WTC11 (cell line): Measurements from ENCODE around the gene KRT80. TPM values are rescaled to one million over a fixed set of nuclear protein-coding genes. Genes with fewer than 3 reads are reported as not detected.

Experiments
- ATAC-seq: fragments of 200-7000 bp; cut with Tn5 transposase; 2 replicates; pipeline ENCODE4 v1.10.0; 2021; ENCODE audit warnings: mild to moderate bottlenecking, moderate library complexity
- CTCF ChIA-PET: fragments of 300-600 bp; sonication (Branson Sonifier 250); formaldehyde crosslinking; loops from one replicate; lab custom pipeline; 2021; ENCODE audit warnings: antibody characterized with exemption; lab: Charles Lee
- POLR2A ChIA-PET: fragments of 350-600 bp; sonication (Branson Sonifier 250); formaldehyde crosslinking; loops from one replicate; lab custom pipeline; 2021; ENCODE audit warnings: antibody characterized with exemption; lab: Charles Lee
- DNase-seq: peaks from one replicate; pipeline ENCODE4 v3.0.0; 2021; ENCODE audit warnings: low spot score
- H3K27ac Mint-ChIP-seq: 2 replicates; pipeline ENCODE4 v1.8.0; 2021; ENCODE audit warnings: mixed read lengths
- H3K27me3 Mint-ChIP-seq: 2 replicates; pipeline ENCODE4 v1.8.0; 2021; ENCODE audit warnings: low read depth, mild to moderate bottlenecking, moderate library complexity, mixed read lengths
- H3K36me3 Mint-ChIP-seq: 2 replicates; pipeline ENCODE4 v1.8.0; 2021; ENCODE audit warnings: mixed read lengths
- H3K4me1 Mint-ChIP-seq: 2 replicates; pipeline ENCODE4 v1.8.0; 2022; ENCODE audit warnings: mixed read lengths
- H3K4me3 Mint-ChIP-seq: 2 replicates; pipeline ENCODE4 v1.8.0; 2021; ENCODE audit warnings: mild to moderate bottlenecking, moderate library complexity, mixed read lengths
- H3K9me3 Mint-ChIP-seq: 2 replicates; pipeline ENCODE4 v1.8.0; 2021; ENCODE audit warnings: mixed read lengths
- CBFB ChIP-seq: sonication (generic); formaldehyde crosslinking; IDR thresholded peaks from 2 replicates; pipeline ENCODE4 v1.8.1; 2022; ENCODE audit warnings: mild to moderate bottlenecking, low read depth, missing genetic modification reagents
- FOXP1 ChIP-seq: sonication (generic); formaldehyde crosslinking; IDR thresholded peaks from 2 replicates; pipeline ENCODE4 v1.8.0; 2022; ENCODE audit warnings: missing genetic modification reagents, mild to moderate bottlenecking, moderate library complexity, borderline replicate concordance
- GABPB1 ChIP-seq: sonication (generic); formaldehyde crosslinking; IDR thresholded peaks from 2 replicates; pipeline ENCODE4 v1.8.1; 2023; ENCODE audit warnings: mild to moderate bottlenecking, missing genetic modification reagents
- GTF2I ChIP-seq: fragments of 250-450 bp; sonication (Bioruptor Pico); conservative IDR thresholded peaks from 2 replicates; pipeline ENCODE4 v1.4.0; 2021; ENCODE audit warnings: mild to moderate bottlenecking
- HMGA2 ChIP-seq: fragments of 250-450 bp; sonication (Bioruptor Pico); IDR thresholded peaks from 2 replicates; pipeline ENCODE4 v1.4.0; 2021; ENCODE audit warnings: mild to moderate bottlenecking, moderate library complexity
- IRF2 ChIP-seq: sonication (generic); formaldehyde crosslinking; IDR thresholded peaks from 2 replicates; pipeline ENCODE4 v1.8.0; 2022; ENCODE audit warnings: low read depth, missing genetic modification reagents, borderline replicate concordance
- JAZF1 ChIP-seq: fragments of 250-450 bp; sonication (Bioruptor Pico); IDR thresholded peaks from 2 replicates; pipeline ENCODE4 v1.9.0; 2021; ENCODE audit warnings: moderate library complexity, mild to moderate bottlenecking, inconsistent platforms
- JUN ChIP-seq: sonication (generic); formaldehyde crosslinking; IDR thresholded peaks from 2 replicates; pipeline ENCODE4 v1.8.0; 2023; ENCODE audit warnings: mild to moderate bottlenecking, missing genetic modification reagents
- KAT7 ChIP-seq: sonication (generic); formaldehyde crosslinking; IDR thresholded peaks from 2 replicates; pipeline ENCODE4 v1.8.1; 2023; ENCODE audit warnings: missing genetic modification reagents, mild to moderate bottlenecking, borderline replicate concordance
- MLX ChIP-seq: sonication (generic); formaldehyde crosslinking; IDR thresholded peaks from 2 replicates; pipeline ENCODE4 v1.8.1; 2023; ENCODE audit warnings: mild to moderate bottlenecking, missing genetic modification reagents, moderate library complexity
- NFATC4 ChIP-seq: fragments of 250-450 bp; sonication (Bioruptor Pico); IDR thresholded peaks from 2 replicates; pipeline ENCODE4 v1.9.0; 2021; ENCODE audit warnings: mild to moderate bottlenecking
- NFE2L1 ChIP-seq: sonication (generic); formaldehyde crosslinking; IDR thresholded peaks from 2 replicates; pipeline ENCODE4 v1.8.1; 2023; ENCODE audit warnings: missing genetic modification reagents
- TCF7 ChIP-seq: sonication (generic); formaldehyde crosslinking; IDR thresholded peaks from 2 replicates; pipeline ENCODE4 v1.8.0; 2022; ENCODE audit warnings: mild to moderate bottlenecking, low read depth, missing genetic modification reagents, moderate library complexity
- TEAD1 ChIP-seq: sonication (generic); formaldehyde crosslinking; IDR thresholded peaks from 2 replicates; pipeline ENCODE4 v1.8.0; 2022; ENCODE audit warnings: mild to moderate bottlenecking, missing genetic modification reagents
- TP53 ChIP-seq: sonication (generic); formaldehyde crosslinking; IDR thresholded peaks from 2 replicates; pipeline ENCODE4 v1.8.1; 2023; ENCODE audit warnings: mild to moderate bottlenecking, missing genetic modification reagents
- ZBTB21 ChIP-seq: sonication (generic); formaldehyde crosslinking; IDR thresholded peaks from 2 replicates; pipeline ENCODE4 v1.8.1; 2023; ENCODE audit warnings: mild to moderate bottlenecking, missing genetic modification reagents, borderline replicate concordance
- ZNF219 ChIP-seq: sonication (generic); formaldehyde crosslinking; IDR thresholded peaks from 2 replicates; pipeline ENCODE4 v1.8.0; 2023; ENCODE audit warnings: missing genetic modification reagents, mild to moderate bottlenecking, borderline replicate concordance
- ZNF671 ChIP-seq: fragments of 250-450 bp; sonication (Bioruptor Pico); IDR thresholded peaks from 2 replicates; pipeline ENCODE4 v1.8.0; 2021; ENCODE audit warnings: mild to moderate bottlenecking
- total RNA-seq: library from RNA; stranded (reverse); gene quantifications from 3 replicates; pipeline ENCODE4 v1.2.3, GENCODE V29; 2021
- TF ChIP-seq, protein P1 (sequence below): sonication (generic); formaldehyde crosslinking; IDR thresholded peaks from 2 replicates; pipeline ENCODE4 v1.8.1; 2023; ENCODE audit warnings: mild to moderate bottlenecking, missing genetic modification reagents, moderate library complexity
- TF ChIP-seq, protein P2 (sequence below): sonication (generic); formaldehyde crosslinking; IDR thresholded peaks from 2 replicates; pipeline ENCODE4 v1.8.1; 2023; ENCODE audit warnings: mild to moderate bottlenecking, moderate library complexity, missing genetic modification reagents
- TF ChIP-seq, protein P3 (sequence below): sonication (generic); formaldehyde crosslinking; IDR thresholded peaks from 2 replicates; pipeline ENCODE4 v1.8.1; 2023; ENCODE audit warnings: mild to moderate bottlenecking, missing genetic modification reagents, borderline replicate concordance
- TF ChIP-seq, protein P4 (sequence below): sonication (generic); formaldehyde crosslinking; IDR thresholded peaks from 2 replicates; pipeline ENCODE4 v1.8.1; 2022; ENCODE audit warnings: mild to moderate bottlenecking, missing genetic modification reagents, moderate library complexity, borderline replicate concordance
- TF ChIP-seq, protein P5 (sequence below): sonication (generic); formaldehyde crosslinking; IDR thresholded peaks from 2 replicates; pipeline ENCODE4 v1.8.0; 2022; ENCODE audit warnings: mild to moderate bottlenecking, missing genetic modification reagents

KRT80 gene
- total RNA-seq, 1 experiment from 2014 or later, result 0.11 TPM

DNA sequence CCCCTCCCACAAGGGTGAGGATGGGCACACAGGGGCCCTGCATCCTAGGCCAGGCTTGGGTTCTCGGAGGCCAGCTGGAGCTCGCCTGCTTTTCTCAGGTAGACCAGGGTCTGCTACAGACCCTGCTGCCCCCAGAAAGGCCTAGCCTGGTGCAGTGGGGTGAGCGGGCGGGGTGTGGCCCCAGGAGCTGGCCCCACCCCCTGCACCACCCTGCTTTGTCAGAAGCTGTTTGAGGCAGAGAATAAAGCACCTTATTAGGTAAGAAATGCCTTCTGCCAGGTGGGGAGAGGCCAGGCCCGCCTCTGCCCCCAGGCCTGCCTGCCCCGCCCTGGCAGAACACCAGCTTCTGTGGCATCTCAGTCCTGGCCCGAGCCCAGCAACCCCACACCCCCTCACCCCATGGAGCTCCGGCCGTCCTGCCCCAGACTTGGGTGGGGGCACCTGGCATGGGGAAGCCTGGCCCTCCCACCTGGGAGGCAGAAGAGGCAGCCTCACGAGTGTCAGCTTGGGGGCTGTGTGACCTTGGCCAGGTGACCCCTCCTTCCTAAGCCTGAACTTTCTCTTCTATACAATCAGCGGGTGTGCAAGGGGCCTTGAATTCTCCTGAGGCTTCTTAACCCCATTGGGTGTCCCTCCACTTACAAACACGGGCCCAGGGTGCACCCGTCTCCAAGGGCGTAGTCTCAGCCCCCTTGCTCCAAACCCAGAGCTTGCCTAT lies 43.2 kb downstream of the KRT80 start (continued):
- TF ChIP-seq JUN (no peak), CBFB (CRISPR knock-in tag) (no peak)
- TF ChIP-seq, protein P1, sequence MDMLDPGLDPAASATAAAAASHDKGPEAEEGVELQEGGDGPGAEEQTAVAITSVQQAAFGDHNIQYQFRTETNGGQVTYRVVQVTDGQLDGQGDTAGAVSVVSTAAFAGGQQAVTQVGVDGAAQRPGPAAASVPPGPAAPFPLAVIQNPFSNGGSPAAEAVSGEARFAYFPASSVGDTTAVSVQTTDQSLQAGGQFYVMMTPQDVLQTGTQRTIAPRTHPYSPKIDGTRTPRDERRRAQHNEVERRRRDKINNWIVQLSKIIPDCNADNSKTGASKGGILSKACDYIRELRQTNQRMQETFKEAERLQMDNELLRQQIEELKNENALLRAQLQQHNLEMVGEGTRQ (CRISPR knock-in tag), result no peak
- TF ChIP-seq, protein P2, sequence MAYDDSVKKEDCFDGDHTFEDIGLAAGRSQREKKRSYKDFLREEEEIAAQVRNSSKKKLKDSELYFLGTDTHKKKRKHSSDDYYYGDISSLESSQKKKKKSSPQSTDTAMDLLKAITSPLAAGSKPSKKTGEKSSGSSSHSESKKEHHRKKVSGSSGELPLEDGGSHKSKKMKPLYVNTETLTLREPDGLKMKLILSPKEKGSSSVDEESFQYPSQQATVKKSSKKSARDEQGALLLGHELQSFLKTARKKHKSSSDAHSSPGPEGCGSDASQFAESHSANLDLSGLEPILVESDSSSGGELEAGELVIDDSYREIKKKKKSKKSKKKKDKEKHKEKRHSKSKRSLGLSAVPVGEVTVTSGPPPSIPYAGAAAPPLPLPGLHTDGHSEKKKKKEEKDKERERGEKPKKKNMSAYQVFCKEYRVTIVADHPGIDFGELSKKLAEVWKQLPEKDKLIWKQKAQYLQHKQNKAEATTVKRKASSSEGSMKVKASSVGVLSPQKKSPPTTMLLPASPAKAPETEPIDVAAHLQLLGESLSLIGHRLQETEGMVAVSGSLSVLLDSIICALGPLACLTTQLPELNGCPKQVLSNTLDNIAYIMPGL (CRISPR knock-in tag), result no peak
- TF ChIP-seq, all 79 proteins: peak for 0

- TF ChIP-seq ZNF671 (CRISPR knock-in tag) (no peak), GABPB1 (CRISPR knock-in tag) (no peak), FOXP1 (CRISPR knock-in tag) (no peak), HMGA2 (CRISPR knock-in tag) (no peak), TP53 (CRISPR knock-in tag) (no peak), TCF7 (CRISPR knock-in tag) (no peak), GTF2I (CRISPR knock-in tag) (no peak), ZNF219 (CRISPR knock-in tag) (no peak), CBFB (CRISPR knock-in tag) (no peak), JAZF1 (CRISPR knock-in tag) (no peak), MLX (CRISPR knock-in tag) (no peak), ZBTB21 (CRISPR knock-in tag) (no peak), NFE2L1 (CRISPR knock-in tag) (no peak), NFATC4 (CRISPR knock-in tag) (no peak), TEAD1 (CRISPR knock-in tag) (no peak), IRF2 (no peak), KAT7 (no peak)
- TF ChIP-seq, protein P3, sequence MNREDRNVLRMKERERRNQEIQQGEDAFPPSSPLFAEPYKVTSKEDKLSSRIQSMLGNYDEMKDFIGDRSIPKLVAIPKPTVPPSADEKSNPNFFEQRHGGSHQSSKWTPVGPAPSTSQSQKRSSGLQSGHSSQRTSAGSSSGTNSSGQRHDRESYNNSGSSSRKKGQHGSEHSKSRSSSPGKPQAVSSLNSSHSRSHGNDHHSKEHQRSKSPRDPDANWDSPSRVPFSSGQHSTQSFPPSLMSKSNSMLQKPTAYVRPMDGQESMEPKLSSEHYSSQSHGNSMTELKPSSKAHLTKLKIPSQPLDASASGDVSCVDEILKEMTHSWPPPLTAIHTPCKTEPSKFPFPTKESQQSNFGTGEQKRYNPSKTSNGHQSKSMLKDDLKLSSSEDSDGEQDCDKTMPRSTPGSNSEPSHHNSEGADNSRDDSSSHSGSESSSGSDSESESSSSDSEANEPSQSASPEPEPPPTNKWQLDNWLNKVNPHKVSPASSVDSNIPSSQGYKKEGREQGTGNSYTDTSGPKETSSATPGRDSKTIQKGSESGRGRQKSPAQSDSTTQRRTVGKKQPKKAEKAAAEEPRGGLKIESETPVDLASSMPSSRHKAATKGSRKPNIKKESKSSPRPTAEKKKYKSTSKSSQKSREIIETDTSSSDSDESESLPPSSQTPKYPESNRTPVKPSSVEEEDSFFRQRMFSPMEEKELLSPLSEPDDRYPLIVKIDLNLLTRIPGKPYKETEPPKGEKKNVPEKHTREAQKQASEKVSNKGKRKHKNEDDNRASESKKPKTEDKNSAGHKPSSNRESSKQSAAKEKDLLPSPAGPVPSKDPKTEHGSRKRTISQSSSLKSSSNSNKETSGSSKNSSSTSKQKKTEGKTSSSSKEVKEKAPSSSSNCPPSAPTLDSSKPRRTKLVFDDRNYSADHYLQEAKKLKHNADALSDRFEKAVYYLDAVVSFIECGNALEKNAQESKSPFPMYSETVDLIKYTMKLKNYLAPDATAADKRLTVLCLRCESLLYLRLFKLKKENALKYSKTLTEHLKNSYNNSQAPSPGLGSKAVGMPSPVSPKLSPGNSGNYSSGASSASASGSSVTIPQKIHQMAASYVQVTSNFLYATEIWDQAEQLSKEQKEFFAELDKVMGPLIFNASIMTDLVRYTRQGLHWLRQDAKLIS, result no peak
- TF ChIP-seq, protein P4, sequence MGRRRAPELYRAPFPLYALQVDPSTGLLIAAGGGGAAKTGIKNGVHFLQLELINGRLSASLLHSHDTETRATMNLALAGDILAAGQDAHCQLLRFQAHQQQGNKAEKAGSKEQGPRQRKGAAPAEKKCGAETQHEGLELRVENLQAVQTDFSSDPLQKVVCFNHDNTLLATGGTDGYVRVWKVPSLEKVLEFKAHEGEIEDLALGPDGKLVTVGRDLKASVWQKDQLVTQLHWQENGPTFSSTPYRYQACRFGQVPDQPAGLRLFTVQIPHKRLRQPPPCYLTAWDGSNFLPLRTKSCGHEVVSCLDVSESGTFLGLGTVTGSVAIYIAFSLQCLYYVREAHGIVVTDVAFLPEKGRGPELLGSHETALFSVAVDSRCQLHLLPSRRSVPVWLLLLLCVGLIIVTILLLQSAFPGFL (CRISPR knock-in tag), result no peak
- TF ChIP-seq, protein P5, sequence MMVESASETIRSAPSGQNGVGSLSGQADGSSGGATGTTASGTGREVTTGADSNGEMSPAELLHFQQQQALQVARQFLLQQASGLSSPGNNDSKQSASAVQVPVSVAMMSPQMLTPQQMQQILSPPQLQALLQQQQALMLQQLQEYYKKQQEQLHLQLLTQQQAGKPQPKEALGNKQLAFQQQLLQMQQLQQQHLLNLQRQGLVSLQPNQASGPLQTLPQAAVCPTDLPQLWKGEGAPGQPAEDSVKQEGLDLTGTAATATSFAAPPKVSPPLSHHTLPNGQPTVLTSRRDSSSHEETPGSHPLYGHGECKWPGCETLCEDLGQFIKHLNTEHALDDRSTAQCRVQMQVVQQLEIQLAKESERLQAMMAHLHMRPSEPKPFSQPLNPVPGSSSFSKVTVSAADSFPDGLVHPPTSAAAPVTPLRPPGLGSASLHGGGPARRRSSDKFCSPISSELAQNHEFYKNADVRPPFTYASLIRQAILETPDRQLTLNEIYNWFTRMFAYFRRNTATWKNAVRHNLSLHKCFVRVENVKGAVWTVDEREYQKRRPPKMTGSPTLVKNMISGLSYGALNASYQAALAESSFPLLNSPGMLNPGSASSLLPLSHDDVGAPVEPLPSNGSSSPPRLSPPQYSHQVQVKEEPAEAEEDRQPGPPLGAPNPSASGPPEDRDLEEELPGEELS, result no peak
- CTCF ChIA-PET, result interaction anchor here (0.6 to 3.3 kb wide), 16 partner anchors 8 to 224 kb away, joined by 3 to 29 read pairs (median 5); partner anchors contain the start of gene NR4A1
- DNase-seq, result no peak
- peaks cover 33% of the 10 kb centered on the region for H3K4me1 Mint-ChIP-seq
- ATAC-seq, result no peak
- H3K9me3 Mint-ChIP-seq, result no peaks in the 10 kb centered on the region
- POLR2A ChIA-PET, result no interaction called here
- H3K27me3 Mint-ChIP-seq, result no peaks in the 10 kb centered on the region
- no peak overlapping the region for H3K27ac Mint-ChIP-seq
- H3K36me3 Mint-ChIP-seq, result no peaks in the 10 kb centered on the region
- no peak overlapping the region for H3K4me3 Mint-ChIP-seq
These were observed 43.8 kb downstream of the KRT80 start for GRCh38 chr12:52147964-52148463.
